A549 treated with GW870086 at 1 μM for 4 hours (cell line): ENCODE results near the gene NHLRC4. TPM values are rescaled to one million over a fixed set of nuclear protein-coding genes. Genes with fewer than 3 reads are reported as not detected.

Experiments used
- total RNA-seq: library from RNA; stranded (reverse); fragments of 200-300 nt; extraction: Qiagen RNA extraction; gene quantifications from 5 replicates; pipeline ENCODE4 v1.2.3, GENCODE V29; 2022; ENCODE audit warnings: low read depth

The NHLRC4 gene, protein sequence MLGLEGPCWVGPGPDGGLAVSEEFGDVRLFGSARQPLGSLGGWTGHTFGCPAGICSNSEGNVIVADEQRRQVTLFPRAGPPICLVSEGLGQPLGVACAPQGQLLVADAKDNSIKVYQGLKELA
- total RNA-seq: 0.15 to 0.51 TPM (median 0.29 TPM) in 5 replicates

DNA sequence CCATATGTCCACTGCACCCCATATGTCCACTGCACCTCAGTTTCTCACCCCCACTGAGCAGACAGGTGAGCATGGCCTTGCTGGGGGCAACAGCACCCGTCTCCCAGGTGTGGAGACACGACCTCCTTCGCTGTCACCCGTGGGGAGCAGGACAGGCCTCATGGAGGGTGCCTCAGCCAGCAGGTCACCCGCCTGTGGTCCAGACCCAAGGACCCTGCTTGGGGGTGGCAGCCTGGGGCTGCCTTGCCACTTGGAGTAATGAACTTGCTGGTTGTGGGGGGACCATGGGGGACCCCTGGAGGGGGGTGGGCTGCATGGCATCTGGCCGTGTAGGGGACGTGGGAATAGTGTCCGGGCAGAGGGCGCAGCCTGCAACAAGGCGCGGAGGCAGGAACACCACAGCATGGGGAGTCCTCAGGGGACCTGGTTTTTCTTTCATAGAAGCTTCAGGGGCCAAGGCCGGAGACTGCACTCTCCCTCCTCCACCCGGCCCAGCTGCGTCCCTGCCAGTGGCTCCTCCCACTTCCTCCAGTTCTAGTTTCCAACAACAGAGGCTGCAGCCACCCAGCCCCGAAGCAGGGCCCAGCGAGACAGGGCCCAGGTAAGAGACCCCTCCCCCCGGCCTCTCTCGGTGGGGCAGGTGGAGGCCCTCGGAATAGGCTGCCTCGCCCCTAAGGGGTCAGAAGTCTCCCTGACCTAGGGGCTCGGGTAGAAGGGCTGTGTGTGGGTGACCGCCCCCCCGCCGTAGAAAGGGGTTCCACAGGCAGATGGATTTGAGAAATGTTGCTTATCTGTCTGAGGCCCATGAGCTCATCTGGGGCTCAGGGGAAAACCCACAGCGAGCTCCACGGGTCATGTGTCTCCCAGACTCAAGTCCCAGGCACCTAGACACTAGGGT is at the start of gene NHLRC4:
Gene NHLRC4 (plus strand): TSS at position 531 of the 898 bp plus-strand sequence. CDS start 1,043 bp downstream, outside the sequence.

DNA sequence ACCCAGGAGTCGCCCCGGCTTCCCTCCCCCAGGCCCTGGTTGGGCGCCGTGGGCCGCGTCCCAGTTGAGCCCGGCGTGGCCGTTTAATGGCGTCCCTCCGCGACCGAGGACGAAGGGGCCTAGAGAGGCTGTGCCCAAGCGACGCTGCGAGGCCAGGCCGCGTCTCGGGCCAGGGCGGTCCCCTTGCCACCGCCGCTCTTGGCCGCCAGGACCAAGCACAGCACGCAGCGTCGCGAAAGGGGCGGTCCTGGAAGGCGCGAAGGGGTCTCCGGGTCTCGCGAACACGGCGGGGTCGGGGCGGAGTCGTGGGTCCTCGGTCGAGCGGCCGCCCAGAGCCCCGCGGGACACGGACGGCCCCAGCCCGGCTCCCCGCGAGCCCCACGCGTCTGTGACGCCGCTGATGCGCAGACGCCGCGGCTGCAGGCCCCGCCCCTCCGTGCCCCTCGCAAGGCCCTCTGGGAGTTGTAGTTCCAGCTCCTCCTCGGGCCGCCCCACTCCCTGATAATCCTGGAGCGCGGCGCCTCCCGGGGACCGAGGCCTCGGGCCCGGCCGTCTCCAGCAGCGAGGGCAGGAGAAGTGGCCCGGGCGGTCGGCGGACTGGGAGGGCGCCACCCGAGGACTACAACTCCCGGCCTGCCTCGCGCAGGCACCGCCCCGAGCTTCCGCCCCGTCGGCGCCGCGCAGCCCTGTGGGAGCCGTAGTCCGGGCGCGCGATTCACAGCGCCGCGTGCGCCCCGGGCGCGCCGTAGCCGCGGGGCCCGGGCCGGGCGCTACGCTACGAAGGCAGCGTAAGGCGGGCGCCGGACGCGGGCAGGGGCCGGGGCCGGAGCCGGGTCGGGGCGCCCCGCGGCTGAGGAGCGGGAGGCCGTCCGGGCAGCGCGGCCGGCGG is 39.5 kb upstream of the NHLRC4 start, which contains the start of gene CAPN15:
Gene CAPN15 (plus strand): TSS at position 698 of the 889 bp plus-strand sequence. CDS start 19,127 bp downstream, outside the sequence.

DNA sequence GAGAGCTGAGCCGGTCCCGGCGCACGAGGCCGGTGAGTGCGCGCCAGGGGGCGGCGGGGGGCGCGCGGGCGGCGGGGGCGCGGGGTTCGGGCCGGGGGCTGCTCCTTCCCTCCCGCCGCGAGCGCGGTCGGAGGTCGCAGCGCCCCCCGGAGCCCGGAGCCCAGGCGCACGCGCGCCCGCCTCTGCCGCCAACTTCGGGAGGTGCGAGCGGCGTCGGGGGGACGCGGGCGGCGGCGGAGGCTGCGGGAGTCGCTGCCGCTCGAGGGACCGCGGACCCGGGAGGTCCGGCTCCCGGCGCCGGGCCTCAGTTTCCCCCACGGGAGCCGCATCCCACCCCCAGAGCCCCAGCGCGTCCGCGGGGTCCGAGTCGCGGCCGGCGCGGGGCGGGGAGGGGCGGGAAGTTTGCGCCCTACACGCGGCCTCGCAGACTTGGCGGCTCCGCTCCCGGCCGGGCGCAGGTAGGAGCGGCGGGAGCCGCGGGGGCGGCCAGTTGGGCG is 6.6 kb upstream of the NHLRC4 start, which contains the start of gene PRR35:
Gene PRR35 (plus strand): TSS at position 191 of the 497 bp plus-strand sequence. CDS start 2,901 bp downstream, outside the sequence.

DNA sequence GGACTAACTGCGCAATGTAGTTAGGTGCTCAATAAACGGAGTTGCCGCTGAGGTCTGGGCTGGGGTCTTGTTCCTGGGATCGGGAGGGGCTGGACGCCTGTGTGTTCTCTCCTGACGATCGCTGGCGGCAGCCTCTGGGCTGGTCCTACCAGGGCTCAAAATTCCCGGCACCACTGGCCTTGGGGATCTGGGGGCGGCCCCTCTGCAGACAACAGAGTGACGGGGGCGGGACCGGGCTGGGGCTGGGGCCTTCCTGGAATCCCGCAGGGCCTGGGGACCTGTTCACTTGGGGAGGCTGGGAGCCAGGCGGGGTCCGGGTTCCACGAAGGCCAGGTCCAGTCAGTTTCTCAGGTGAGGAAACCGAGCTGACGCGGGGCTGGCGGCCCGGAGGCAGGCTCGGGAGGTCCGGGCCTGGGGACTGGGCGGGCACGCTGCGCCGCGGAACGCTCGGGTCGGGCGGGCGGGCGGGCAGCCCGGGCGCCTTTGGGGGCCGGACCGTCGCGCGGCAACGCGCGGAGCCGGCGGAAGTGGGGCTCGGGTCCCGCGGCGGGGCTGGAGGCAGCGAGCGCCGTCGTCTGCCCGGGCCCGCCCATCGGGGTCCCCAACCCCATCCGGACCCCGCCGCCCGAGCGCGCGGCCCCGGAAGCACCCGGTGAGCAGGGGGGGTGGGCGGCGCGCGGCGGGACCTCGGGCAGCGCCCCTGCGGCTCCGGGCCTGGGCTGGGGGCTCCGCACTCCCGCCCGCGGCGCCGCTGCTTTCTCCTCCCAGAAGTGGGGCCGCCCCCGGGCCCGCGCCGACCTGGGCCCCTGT is 2.8 kb downstream of the NHLRC4 start, which contains the start of gene PIGQ:
Gene PIGQ (plus strand): TSS at position 524 of the 810 bp plus-strand sequence. CDS start 4,107 bp downstream, outside the sequence.

DNA sequence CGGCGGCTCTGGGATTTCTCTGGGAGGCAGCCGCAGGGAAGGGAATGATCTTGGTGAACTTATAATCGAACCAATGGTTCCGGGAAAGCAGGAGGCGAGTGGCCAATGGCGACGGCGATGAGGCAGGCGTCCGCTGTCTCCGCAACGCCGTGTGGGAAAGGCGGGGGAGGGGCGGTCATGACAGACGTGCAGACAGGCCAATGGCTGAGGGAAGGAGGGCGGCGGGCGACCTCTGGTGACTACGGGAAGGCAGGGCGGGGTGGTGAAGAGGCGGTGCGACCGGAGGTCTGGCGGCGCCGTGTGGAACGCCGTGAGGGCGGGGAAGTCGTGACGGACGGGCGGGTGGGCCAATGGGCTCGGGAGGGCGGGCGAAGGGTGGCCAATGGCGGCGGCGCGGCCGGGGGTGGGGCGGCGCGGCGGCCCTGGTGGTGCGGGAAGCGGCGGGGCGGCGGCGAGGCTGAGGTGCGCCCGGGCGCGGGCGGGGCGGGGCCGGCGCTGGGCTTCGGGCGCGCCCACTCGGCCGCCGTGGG is 22.9 kb downstream of the NHLRC4 start, which contains the start of gene RAB40C:
Gene RAB40C (plus strand): TSS at position 409 of the 530 bp plus-strand sequence. CDS start 226 bp downstream, outside the sequence.

Other genes with a start within 250 kb of the NHLRC4 start
- 27.7 to 34.1 TPM (median 31.6 TPM) in 5 replicates for gene AXIN1, start 214.3 kb upstream of the NHLRC4 start, total RNA-seq
- gene MRPL28, start 196.5 kb upstream of the NHLRC4 start, total RNA-seq: 114 to 136 TPM (median 133 TPM) in 5 replicates
- gene PGAP6, start 185.0 kb upstream of the NHLRC4 start, total RNA-seq: 26.6 to 39.6 TPM (median 35.5 TPM) in 5 replicates
- 291 to 435 TPM (median 419 TPM) in 5 replicates for gene NME4, start 169.8 kb upstream of the NHLRC4 start, total RNA-seq
- 21.2 to 29.8 TPM (median 27.7 TPM) in 5 replicates for gene DECR2, start 165.1 kb upstream of the NHLRC4 start, total RNA-seq
- 24.0 to 30.6 TPM (median 26.9 TPM) in 5 replicates for gene RAB11FIP3, start 141.4 kb upstream of the NHLRC4 start, total RNA-seq
- gene CAPN15, start 39.3 kb upstream of the NHLRC4 start, total RNA-seq: 44.2 to 76.6 TPM (median 71.4 TPM) in 5 replicates
- 0.13 to 0.22 TPM (median 0.17 TPM) in 4 of 5 replicates, not detected in the other for gene PRR35, start 6.6 kb upstream of the NHLRC4 start, total RNA-seq
- gene PIGQ, start 3.0 kb downstream of the NHLRC4 start, total RNA-seq: 33.1 to 39.4 TPM (median 38.6 TPM) in 5 replicates
- 12.8 to 19.7 TPM (median 16.9 TPM) in 5 replicates for gene RAB40C, start 23.1 kb downstream of the NHLRC4 start, total RNA-seq
- 0.06 to 0.19 TPM (median 0.14 TPM) in 5 replicates for gene WFIKKN1, start 64.0 kb downstream of the NHLRC4 start, total RNA-seq
- 90.6 to 140 TPM (median 135 TPM) in 5 replicates for gene METTL26, start 69.3 kb downstream of the NHLRC4 start, total RNA-seq
- 22.6 to 48.4 TPM (median 39.2 TPM) in 5 replicates for gene MCRIP2, start 74.8 kb downstream of the NHLRC4 start, total RNA-seq
- 17.6 to 28.0 TPM (median 27.2 TPM) in 5 replicates for gene WDR90, start 82.4 kb downstream of the NHLRC4 start, total RNA-seq
- 64.2 to 101 TPM (median 94.6 TPM) in 5 replicates for gene RHOT2, start 101.1 kb downstream of the NHLRC4 start, total RNA-seq
- 0.56 to 1.4 TPM (median 1.3 TPM) in 5 replicates for gene RHBDL1, start 108.7 kb downstream of the NHLRC4 start, total RNA-seq
- 86.9 to 131 TPM (median 117 TPM) in 5 replicates for gene STUB1, start 113.4 kb downstream of the NHLRC4 start, total RNA-seq
- gene JMJD8, start 117.3 kb downstream of the NHLRC4 start, total RNA-seq: 63.9 to 81.6 TPM (median 78.7 TPM) in 5 replicates
- 4.2 to 6.3 TPM (median 5.8 TPM) in 5 replicates for gene WDR24, start 123.4 kb downstream of the NHLRC4 start, total RNA-seq
- 5.4 to 11.7 TPM (median 7.4 TPM) in 5 replicates for gene FBXL16, start 138.8 kb downstream of the NHLRC4 start, total RNA-seq
- 82.0 to 226 TPM (median 208 TPM) in 5 replicates for gene METRN, start 148.1 kb downstream of the NHLRC4 start, total RNA-seq
- 35.3 to 65.1 TPM (median 57.7 TPM) in 5 replicates for gene ANTKMT, start 154.1 kb downstream of the NHLRC4 start, total RNA-seq
- gene CCDC78, start 159.4 kb downstream of the NHLRC4 start, total RNA-seq: 4.2 to 7.7 TPM (median 5.6 TPM) in 5 replicates
- gene HAGHL, start 160.1 kb downstream of the NHLRC4 start, total RNA-seq: 15.2 to 20.6 TPM (median 18.0 TPM) in 5 replicates
- 20.2 to 27.9 TPM (median 25.3 TPM) in 5 replicates for gene CIAO3, start 174.0 kb downstream of the NHLRC4 start, total RNA-seq
- 2.1 to 4.3 TPM (median 3.2 TPM) in 5 replicates for gene MSLN, start 193.7 kb downstream of the NHLRC4 start, total RNA-seq
- gene RPUSD1, start 221.4 kb downstream of the NHLRC4 start, total RNA-seq: 38.8 to 57.7 TPM (median 50.0 TPM) in 5 replicates
- gene CHTF18, start 221.6 kb downstream of the NHLRC4 start, total RNA-seq: 14.8 to 28.8 TPM (median 24.9 TPM) in 5 replicates
- gene GNG13, start 233.7 kb downstream of the NHLRC4 start, total RNA-seq: not detected in 5 replicates